ENCODE data around the gene TRMT1.

GRCh38 chr19:13097033-13097462, 19.5 kb downstream of the TRMT1 start:
- TF ChIP-seq ELF4 (CRISPR knock-in tag; IDR thresholded peaks at IDR 0.05; ENCODE audit: low read depth) (no peak), CTCF (IDR thresholded peaks at IDR 0.05) (no peak), ZNF263 (CRISPR knock-in tag; IDR thresholded peaks at IDR 0.05; ENCODE audit: low read depth) (no peak), SP1 (CRISPR knock-in tag; conservative IDR thresholded peaks at IDR 0.05) (no peak), ATF2 (CRISPR knock-in tag; IDR thresholded peaks at IDR 0.05; ENCODE audit: borderline replicate concordance, low read depth) (no peak), NFYB (CRISPR knock-in tag; conservative IDR thresholded peaks at IDR 0.05; ENCODE audit: low read depth) (no peak), USF2 (CRISPR knock-in tag; IDR thresholded peaks at IDR 0.05) (no peak), ZNF138 (CRISPR knock-in tag; conservative IDR thresholded peaks at IDR 0.05) (no peak), JAZF1 (CRISPR knock-in tag; IDR thresholded peaks at IDR 0.05) (no peak), TEAD4 (CRISPR knock-in tag; IDR thresholded peaks at IDR 0.05) (no peak)
- TF ChIP-seq, protein P1, sequence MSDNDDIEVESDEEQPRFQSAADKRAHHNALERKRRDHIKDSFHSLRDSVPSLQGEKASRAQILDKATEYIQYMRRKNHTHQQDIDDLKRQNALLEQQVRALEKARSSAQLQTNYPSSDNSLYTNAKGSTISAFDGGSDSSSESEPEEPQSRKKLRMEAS (CRISPR knock-in tag; IDR thresholded peaks at IDR 0.05): no peak
- TF ChIP-seq, protein P2, sequence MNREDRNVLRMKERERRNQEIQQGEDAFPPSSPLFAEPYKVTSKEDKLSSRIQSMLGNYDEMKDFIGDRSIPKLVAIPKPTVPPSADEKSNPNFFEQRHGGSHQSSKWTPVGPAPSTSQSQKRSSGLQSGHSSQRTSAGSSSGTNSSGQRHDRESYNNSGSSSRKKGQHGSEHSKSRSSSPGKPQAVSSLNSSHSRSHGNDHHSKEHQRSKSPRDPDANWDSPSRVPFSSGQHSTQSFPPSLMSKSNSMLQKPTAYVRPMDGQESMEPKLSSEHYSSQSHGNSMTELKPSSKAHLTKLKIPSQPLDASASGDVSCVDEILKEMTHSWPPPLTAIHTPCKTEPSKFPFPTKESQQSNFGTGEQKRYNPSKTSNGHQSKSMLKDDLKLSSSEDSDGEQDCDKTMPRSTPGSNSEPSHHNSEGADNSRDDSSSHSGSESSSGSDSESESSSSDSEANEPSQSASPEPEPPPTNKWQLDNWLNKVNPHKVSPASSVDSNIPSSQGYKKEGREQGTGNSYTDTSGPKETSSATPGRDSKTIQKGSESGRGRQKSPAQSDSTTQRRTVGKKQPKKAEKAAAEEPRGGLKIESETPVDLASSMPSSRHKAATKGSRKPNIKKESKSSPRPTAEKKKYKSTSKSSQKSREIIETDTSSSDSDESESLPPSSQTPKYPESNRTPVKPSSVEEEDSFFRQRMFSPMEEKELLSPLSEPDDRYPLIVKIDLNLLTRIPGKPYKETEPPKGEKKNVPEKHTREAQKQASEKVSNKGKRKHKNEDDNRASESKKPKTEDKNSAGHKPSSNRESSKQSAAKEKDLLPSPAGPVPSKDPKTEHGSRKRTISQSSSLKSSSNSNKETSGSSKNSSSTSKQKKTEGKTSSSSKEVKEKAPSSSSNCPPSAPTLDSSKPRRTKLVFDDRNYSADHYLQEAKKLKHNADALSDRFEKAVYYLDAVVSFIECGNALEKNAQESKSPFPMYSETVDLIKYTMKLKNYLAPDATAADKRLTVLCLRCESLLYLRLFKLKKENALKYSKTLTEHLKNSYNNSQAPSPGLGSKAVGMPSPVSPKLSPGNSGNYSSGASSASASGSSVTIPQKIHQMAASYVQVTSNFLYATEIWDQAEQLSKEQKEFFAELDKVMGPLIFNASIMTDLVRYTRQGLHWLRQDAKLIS (CRISPR knock-in tag; IDR thresholded peaks at IDR 0.05; ENCODE audit: borderline replicate concordance): no peak
- TF ChIP-seq, protein P3, sequence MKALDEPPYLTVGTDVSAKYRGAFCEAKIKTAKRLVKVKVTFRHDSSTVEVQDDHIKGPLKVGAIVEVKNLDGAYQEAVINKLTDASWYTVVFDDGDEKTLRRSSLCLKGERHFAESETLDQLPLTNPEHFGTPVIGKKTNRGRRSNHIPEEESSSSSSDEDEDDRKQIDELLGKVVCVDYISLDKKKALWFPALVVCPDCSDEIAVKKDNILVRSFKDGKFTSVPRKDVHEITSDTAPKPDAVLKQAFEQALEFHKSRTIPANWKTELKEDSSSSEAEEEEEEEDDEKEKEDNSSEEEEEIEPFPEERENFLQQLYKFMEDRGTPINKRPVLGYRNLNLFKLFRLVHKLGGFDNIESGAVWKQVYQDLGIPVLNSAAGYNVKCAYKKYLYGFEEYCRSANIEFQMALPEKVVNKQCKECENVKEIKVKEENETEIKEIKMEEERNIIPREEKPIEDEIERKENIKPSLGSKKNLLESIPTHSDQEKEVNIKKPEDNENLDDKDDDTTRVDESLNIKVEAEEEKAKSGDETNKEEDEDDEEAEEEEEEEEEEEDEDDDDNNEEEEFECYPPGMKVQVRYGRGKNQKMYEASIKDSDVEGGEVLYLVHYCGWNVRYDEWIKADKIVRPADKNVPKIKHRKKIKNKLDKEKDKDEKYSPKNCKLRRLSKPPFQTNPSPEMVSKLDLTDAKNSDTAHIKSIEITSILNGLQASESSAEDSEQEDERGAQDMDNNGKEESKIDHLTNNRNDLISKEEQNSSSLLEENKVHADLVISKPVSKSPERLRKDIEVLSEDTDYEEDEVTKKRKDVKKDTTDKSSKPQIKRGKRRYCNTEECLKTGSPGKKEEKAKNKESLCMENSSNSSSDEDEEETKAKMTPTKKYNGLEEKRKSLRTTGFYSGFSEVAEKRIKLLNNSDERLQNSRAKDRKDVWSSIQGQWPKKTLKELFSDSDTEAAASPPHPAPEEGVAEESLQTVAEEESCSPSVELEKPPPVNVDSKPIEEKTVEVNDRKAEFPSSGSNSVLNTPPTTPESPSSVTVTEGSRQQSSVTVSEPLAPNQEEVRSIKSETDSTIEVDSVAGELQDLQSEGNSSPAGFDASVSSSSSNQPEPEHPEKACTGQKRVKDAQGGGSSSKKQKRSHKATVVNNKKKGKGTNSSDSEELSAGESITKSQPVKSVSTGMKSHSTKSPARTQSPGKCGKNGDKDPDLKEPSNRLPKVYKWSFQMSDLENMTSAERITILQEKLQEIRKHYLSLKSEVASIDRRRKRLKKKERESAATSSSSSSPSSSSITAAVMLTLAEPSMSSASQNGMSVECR (CRISPR knock-in tag; IDR thresholded peaks at IDR 0.05; ENCODE audit: borderline replicate concordance): no peak
- TF ChIP-seq, protein P4, sequence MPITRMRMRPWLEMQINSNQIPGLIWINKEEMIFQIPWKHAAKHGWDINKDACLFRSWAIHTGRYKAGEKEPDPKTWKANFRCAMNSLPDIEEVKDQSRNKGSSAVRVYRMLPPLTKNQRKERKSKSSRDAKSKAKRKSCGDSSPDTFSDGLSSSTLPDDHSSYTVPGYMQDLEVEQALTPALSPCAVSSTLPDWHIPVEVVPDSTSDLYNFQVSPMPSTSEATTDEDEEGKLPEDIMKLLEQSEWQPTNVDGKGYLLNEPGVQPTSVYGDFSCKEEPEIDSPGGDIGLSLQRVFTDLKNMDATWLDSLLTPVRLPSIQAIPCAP (CRISPR knock-in tag; IDR thresholded peaks at IDR 0.05): no peak

All from WTC11 (cell line).